Fibroblast of pulmonary artery (primary cell): ENCODE measurements around the gene PTPRZ1.

Experiments
- DNase-seq: peaks from one replicate; pipeline ENCODE4 v3.0.0-alpha.2; 2010; ENCODE audit warnings: low read depth
- H3K4me3 ChIP-seq: replicated peaks from 2 replicates; pipeline ENCODE4 v1.5.1; 2011; ENCODE audit warnings: low read depth, mild to moderate bottlenecking, control low read depth, low read length, moderate library complexity
- TF ChIP-seq, protein P1 (sequence below): IDR thresholded peaks from 2 replicates; pipeline ENCODE4 v1.5.1; 2011; ENCODE audit warnings: mild to moderate bottlenecking, control low read depth, low read length, inconsistent platforms; ENCODE audit errors: missing control alignments

PTPRZ1 gene

DNA sequence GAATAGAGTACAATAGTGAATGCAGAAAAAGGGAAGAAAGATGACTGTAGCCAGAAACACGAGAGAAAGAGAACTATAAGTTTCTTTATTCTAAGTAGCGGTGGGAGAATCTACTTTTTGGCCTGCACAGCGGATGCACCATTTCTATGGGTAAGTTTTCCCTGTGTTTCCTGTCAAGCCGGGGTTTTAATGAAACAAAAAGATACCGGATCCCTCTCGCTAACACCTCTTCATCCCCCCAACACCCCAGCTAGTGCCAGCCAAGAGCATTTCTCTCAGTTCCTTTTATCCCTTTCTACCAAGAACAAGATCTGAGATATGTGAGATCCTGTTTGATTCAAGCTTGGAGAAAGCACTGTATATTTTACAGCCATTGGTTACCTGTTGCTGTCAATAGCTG lies 14.7 kb downstream of the PTPRZ1 start:
- no peak overlapping the region for H3K4me3 ChIP-seq
- TF ChIP-seq, protein P1, sequence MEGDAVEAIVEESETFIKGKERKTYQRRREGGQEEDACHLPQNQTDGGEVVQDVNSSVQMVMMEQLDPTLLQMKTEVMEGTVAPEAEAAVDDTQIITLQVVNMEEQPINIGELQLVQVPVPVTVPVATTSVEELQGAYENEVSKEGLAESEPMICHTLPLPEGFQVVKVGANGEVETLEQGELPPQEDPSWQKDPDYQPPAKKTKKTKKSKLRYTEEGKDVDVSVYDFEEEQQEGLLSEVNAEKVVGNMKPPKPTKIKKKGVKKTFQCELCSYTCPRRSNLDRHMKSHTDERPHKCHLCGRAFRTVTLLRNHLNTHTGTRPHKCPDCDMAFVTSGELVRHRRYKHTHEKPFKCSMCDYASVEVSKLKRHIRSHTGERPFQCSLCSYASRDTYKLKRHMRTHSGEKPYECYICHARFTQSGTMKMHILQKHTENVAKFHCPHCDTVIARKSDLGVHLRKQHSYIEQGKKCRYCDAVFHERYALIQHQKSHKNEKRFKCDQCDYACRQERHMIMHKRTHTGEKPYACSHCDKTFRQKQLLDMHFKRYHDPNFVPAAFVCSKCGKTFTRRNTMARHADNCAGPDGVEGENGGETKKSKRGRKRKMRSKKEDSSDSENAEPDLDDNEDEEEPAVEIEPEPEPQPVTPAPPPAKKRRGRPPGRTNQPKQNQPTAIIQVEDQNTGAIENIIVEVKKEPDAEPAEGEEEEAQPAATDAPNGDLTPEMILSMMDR: no peak
- no peak for DNase-seq

- TF ChIP-seq, protein P1: no peak
- no peak overlapping the region for H3K4me3 ChIP-seq
- DNase-seq: no peak
Observed at GRCh38 chr7:121890833-121891232, 17.9 kb downstream of the PTPRZ1 start.

DNA sequence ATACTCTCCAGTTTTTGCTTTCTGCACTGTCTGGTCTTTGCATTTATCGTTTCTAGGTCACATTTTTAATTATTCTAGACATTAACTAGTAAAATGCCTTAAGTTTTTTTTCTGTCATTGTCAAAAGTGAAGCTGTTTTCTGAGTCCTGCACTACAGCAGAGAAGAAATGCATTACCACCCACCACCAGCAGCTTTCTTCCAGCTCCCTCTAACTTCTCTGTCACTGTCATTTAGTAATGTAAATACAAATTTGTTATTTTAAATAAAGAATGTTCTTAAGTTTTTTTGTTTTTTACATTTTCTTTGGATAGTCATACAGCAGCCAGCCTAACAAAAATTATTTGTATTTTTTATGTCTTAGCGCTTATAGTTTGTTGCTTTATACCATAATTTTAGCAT lies 18.8 kb downstream of the PTPRZ1 start:
- TF ChIP-seq, protein P1: no peak
- DNase-seq: no peak
- H3K4me3 ChIP-seq: no peak overlapping the region

DNA sequence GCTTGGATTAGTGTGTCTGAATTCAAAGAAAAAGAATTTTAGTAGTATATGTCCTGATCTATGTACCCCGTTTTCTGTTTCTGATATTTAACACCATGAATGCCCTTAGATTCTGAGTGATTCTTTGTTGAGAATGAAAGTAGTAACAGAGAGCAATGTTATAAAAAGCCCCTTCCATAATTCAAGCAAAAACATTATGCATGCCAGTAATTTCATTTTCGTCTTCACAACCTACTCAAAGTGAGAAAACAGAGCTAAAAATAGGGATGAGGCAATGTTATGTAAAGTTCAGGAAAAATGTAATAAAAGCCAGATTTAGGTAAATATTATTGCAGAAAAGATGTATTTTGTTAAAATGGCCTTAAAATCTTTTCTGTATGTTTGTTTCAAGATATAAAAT lies 28.1 kb downstream of the PTPRZ1 start:
- no peak overlapping the region for H3K4me3 ChIP-seq
- TF ChIP-seq, protein P1: no peak
- DNase-seq: no peak

- no peak overlapping the region for H3K4me3 ChIP-seq
- DNase-seq: no peak
- TF ChIP-seq, protein P1: no peak
Observed at GRCh38 chr7:121904120-121904519, 31.2 kb downstream of the PTPRZ1 start.

DNA sequence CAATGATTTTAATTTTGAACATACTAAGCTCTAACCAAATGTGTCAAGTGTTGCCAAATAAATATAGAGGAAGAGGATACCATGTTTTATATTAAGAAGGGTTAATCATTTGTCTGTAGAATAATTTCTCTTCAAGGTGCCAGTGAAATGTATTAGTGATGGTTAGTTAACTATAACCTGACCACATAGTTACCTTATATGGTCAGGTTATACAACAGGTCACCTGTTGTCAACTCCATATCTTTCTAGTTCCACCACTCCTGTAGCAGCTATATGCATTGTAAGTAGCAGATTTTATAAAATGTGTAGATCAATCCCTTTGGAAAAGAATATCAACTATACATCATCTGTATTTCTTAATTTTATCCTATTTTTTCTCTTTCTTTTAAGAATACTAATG lies 35.1 kb downstream of the PTPRZ1 start:
- TF ChIP-seq, protein P1: no peak
- no peak overlapping the region for H3K4me3 ChIP-seq
- DNase-seq: no peak

DNA sequence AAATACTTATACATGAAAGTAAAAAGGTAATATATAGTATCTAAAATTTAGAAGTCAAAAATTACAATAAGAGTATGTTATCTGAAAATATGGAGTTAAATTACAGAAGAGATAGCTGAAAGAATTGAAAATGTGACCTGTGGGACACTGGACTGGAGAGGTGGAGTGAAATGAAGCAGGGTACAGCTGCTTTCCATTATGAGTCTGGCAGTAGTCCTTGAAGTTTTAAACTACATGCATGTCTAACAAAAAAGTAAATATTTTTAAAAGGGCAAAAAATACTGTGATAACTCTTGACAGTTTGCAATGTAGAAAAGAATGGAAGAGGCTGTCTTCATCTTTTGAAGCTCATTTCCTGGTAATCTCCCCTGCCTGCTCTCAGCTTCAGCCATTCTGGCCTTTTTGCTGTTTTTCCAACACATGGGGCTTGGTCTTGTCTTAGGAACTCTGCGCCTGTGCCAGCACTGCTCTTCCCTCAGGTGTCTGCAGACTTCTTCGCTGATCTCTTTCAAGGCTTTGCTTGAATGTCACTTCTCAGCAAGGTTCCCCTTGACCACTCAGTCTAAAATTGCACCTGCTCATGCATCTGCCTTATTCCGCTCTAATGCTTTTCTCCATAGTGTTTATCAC lies 36.9 kb downstream of the PTPRZ1 start:
- TF ChIP-seq, protein P1: no peak
- no peak overlapping the region for H3K4me3 ChIP-seq
- no peak for DNase-seq
